B cell (primary cell): Measurements from ENCODE around the gene SAT2.

Experiments used
- CTCF ChIP-seq: fragments of 200-600 bp; IDR thresholded peaks from one replicate; pipeline ENCODE4 v1.8.0; 2022; ENCODE audit warnings: antibody characterized with exemption, mild to moderate bottlenecking
- EZH2 ChIP-seq: IDR thresholded peaks from 2 replicates; pipeline ENCODE4 v1.6.1; 2012; ENCODE audit warnings: borderline replicate concordance, low read depth, mild to moderate bottlenecking, moderate library complexity, low read length; ENCODE audit not compliant: insufficient read depth, poor library complexity, severe bottlenecking

- TF ChIP-seq CTCF = no peak
- TF ChIP-seq EZH2 = no peak
Observed at GRCh38 chr17:7654832-7655540, 27.4 kb upstream of the SAT2 start.
